ENCODE results near the gene FMO3. TPM values are rescaled to one million over a fixed set of nuclear protein-coding genes. Genes with fewer than 3 reads are reported as not detected.

Gene FMO3
- total and polyA plus RNA-seq, 12 donors: 0.51 to 2.1 (median 1.1) TPM

- 63 to 70% methylated on average over 2 of the region's 2 CpGs for WGBS, 2 donors
- DNase-seq: no peak
- H3K36me3 ChIP-seq: no peaks in the 10 kb centered on the region
- no peak overlapping the region for H3K4me3 ChIP-seq
- no peak for TF ChIP-seq CTCF (IDR thresholded peaks at IDR 0.05)
- H3K9me3 ChIP-seq: peaks cover 0 to 6% (median 0%) of the 10 kb centered on the region in 11 donors
- peaks cover 4 to 57% (median 40%) of the 10 kb centered on the region in 9 donors for H3K4me1 ChIP-seq
- peak overlapping the region in 5 of 10 donors; percentile 82 to 95 (median 89) for H3K27ac ChIP-seq
- intact Hi-C loops (cut with DNase I): no loop called here
- H3K27me3 ChIP-seq: no peaks in the 10 kb centered on the region
- no peak for ATAC-seq
These were observed 46.9 kb downstream of the FMO3 start for GRCh38 chr1:171137580-171137979.

- 39 to 51% methylated on average over 2 of the region's 2 CpGs for WGBS, 2 donors
- DNase-seq (no peak), ATAC-seq (peak in 3 of 8 donors; percentile 7 to 37 (median 10))
- intact Hi-C loops (cut with DNase I): loop anchor here in 1 of 10 donors (1.0 kb wide), 1 partner anchor 48 kb away; no protein-coding TSS in a partner anchor
- no peaks in the 10 kb centered on the region for H3K27me3 ChIP-seq
- no peak overlapping the region for H3K4me3 ChIP-seq
- no peaks in the 10 kb centered on the region for H3K9me3 ChIP-seq
- no peak for TF ChIP-seq CTCF (IDR thresholded peaks at IDR 0.05)
- peaks cover 11 to 71% (median 53%) of the 10 kb centered on the region in 9 donors for H3K4me1 ChIP-seq
- H3K27ac ChIP-seq: peak overlapping the region; percentile 30 to 95 (median 86)
- H3K36me3 ChIP-seq: no peaks in the 10 kb centered on the region
These were observed 48.3 kb downstream of the FMO3 start for GRCh38 chr1:171138980-171139379.

GRCh38 chr1:171139890-171140289, 49.2 kb downstream of the FMO3 start:
- 82 to 86% methylated on average over 4 of the region's 4 CpGs for WGBS, 2 donors
- ATAC-seq: no peak
- Histone ChIP-seq H3K4me1 (peaks cover 11 to 80% (median 53%) of the 10 kb centered on the region in 9 donors), H3K27ac (peak overlapping the region; percentile 72 to 95 (median 86)), H3K36me3 (no peaks in the 10 kb centered on the region), H3K27me3 (no peaks in the 10 kb centered on the region), H3K4me3 (no peak overlapping the region), H3K9me3 (no peaks in the 10 kb centered on the region)
- TF ChIP-seq CTCF (IDR thresholded peaks at IDR 0.05): no peak
- intact Hi-C loops (cut with DNase I): loop anchor here in 5 of 10 donors (1.0 to 10.0 kb wide), 4 partner anchors 33 to 55 kb away; partner anchors contain the start of gene FMO2 (in 4 of the 5)
- DNase-seq: no peak

GRCh38 chr1:171140401-171140800, 49.7 kb downstream of the FMO3 start:
- Histone ChIP-seq H3K9me3 (no peaks in the 10 kb centered on the region), H3K27ac (peak overlapping the region; percentile 72 to 95 (median 86)), H3K4me1 (peaks cover 11 to 81% (median 53%) of the 10 kb centered on the region in 9 donors), H3K36me3 (no peaks in the 10 kb centered on the region), H3K4me3 (no peak overlapping the region), H3K27me3 (no peaks in the 10 kb centered on the region)
- TF ChIP-seq CTCF (IDR thresholded peaks at IDR 0.05): no peak
- DNase-seq: peak in 1 of 2 donors; percentile 12
- ATAC-seq: peak in 2 of 8 donors; percentile 4 to 11
- 68 to 73% methylated on average over 5 of the region's 5 CpGs for WGBS, 2 donors
- intact Hi-C loops (cut with DNase I): loop anchor here in 5 of 10 donors (5.0 to 10.0 kb wide), 3 partner anchors 33 to 56 kb away; partner anchors contain the start of gene FMO2 (in 4 of the 5)
